Common myeloid progenitor, CD34-positive (primary cell): ENCODE results near the gene ITIH2.
A peak's percentile ranks its signal among the peaks of the same experiment; 100 is the strongest.

ENCODE experiments used
- CTCF ChIA-PET: fragments of 350-600 bp; sonication (Branson Sonifier 250); formaldehyde crosslinking; loops from one replicate; lab custom pipeline; 2021; ENCODE audit warnings: antibody characterized with exemption; lab: Charles Lee
- POLR2A ChIA-PET: fragments of 350-600 bp; sonication (Branson Sonifier 250); formaldehyde crosslinking; loops from one replicate; lab custom pipeline; 2021; ENCODE audit warnings: antibody characterized with exemption; lab: Charles Lee
- DNase-seq, 3 donors: peaks; one replicate each; pipeline versions ENCODE4 v3.0.0 to v3.0.0-alpha.2; 2013
- H3K27ac ChIP-seq, 2 experiments: 1 replicate in 1 of 2; 2 replicates in 1 of 2; pipeline ENCODE4 v1.7.0; 2013; ENCODE audit warnings: inconsistent platforms in 2 of 2, low read length in 2 of 2, mild to moderate bottlenecking in 2 of 2, low read depth in 1 of 2, moderate library complexity in 1 of 2; ENCODE audit not compliant: severe bottlenecking in 2 of 2, insufficient read depth in 1 of 2, poor library complexity in 1 of 2
- H3K27me3 ChIP-seq, 5 experiments: replicated peaks in 2 of 5; 1 replicate in 3 of 5; 2 replicates in 2 of 5; pipeline versions ENCODE4 v1.6.1 to v1.7.0; 2013; ENCODE audit warnings: low read length in 4 of 5, mild to moderate bottlenecking in 2 of 5, moderate library complexity in 2 of 5, inconsistent platforms in 1 of 5; ENCODE audit not compliant: insufficient read depth in 5 of 5, control insufficient read depth in 4 of 5
- H3K36me3 ChIP-seq, 4 experiments: 1 replicate in 2 of 4; 2 replicates in 2 of 4; pipeline versions ENCODE4 v1.6.1 to v1.7.0; 2013; ENCODE audit warnings: low read length in 3 of 4, control low read depth in 1 of 4, mild to moderate bottlenecking in 1 of 4; ENCODE audit not compliant: control insufficient read depth in 4 of 4, insufficient read depth in 4 of 4
- H3K4me1 ChIP-seq, 4 experiments: 1 replicate in 3 of 4; 2 replicates in 1 of 4; pipeline versions ENCODE4 v1.6.1 to v1.7.1; 2013; ENCODE audit warnings: low read length in 3 of 4, mild to moderate bottlenecking in 3 of 4, control low read depth in 1 of 4, inconsistent platforms in 1 of 4, moderate library complexity in 1 of 4; ENCODE audit not compliant: control insufficient read depth in 4 of 4, insufficient read depth in 4 of 4; ENCODE audit errors: control extremely low read depth in 1 of 4
- H3K4me3 ChIP-seq, 7 experiments: 1 replicate in 4 of 7; 2 replicates in 3 of 7; pipeline versions ENCODE4 v1.5.1 to v1.7.0; 2013; ENCODE audit warnings: mild to moderate bottlenecking in 7 of 7, low read length in 6 of 7, moderate library complexity in 6 of 7, inconsistent platforms in 2 of 7, low read depth in 2 of 7, control low read depth in 1 of 7; ENCODE audit not compliant: insufficient read depth in 4 of 7, control insufficient read depth in 1 of 7; ENCODE audit errors: extremely low read depth in 1 of 7
- H3K9me3 ChIP-seq, 5 experiments: 1 replicate in 4 of 5; 2 replicates in 1 of 5; pipeline versions ENCODE4 v1.6.1 to v1.7.1; 2013; ENCODE audit warnings: low read length in 4 of 5, mild to moderate bottlenecking in 2 of 5, inconsistent platforms in 1 of 5, low read depth in 1 of 5, moderate library complexity in 1 of 5; ENCODE audit not compliant: control insufficient read depth in 4 of 5, insufficient read depth in 2 of 5; ENCODE audit errors: control extremely low read depth in 1 of 5
- WGBS: methylation state at CpG from one replicate; pipeline ENCODE4 v1.1.5; 2013; ENCODE audit not compliant: insufficient coverage; 5-methylcytosine and 5-hydroxymethylcytosine counted together

ITIH2 gene

DNA sequence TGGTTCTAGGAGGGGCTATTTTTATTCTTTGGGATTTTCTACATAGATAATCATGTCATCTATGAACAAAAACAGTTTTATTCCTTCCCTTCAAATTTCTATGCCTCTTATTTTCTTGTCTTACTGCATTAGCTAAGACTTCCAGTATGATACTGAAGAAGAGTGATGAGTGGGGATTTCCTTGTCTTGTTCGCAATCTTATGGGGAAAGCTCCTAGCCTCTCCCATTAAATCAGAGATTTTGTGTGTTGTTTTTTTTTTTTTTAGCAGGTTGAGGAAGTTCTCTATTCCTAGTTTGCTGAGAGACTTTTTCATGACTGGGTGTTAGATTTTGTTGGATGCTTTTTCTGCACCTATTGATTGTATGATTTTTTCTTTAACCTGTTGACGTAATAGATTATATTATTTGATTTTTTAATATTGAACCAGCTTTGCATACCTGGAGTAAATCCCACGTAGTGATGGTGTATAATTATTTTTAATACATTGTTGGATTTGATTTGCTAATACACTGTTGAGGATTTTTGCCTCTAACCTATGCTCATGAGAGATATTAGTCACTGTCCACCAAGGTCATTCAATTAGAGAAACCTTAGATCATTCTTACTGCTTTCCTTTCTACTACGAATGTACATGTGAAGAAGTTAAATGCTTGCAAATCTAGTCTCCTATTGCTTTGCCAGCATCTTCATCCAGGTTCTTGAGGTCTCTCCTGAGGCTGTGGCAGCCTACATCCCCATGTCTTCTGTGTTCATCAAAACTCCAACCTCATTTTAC lies 91.3 kb downstream of the ITIH2 start:
- Histone ChIP-seq H3K4me1 (peaks cover 2 to 16% (median 9%) of the 10 kb centered on the region in 4 experiments), H3K27me3 (no peaks in the 10 kb centered on the region), H3K27ac (no peak overlapping the region), H3K36me3 (peaks cover 17 to 48% (median 29%) of the 10 kb centered on the region in 4 experiments), H3K4me3 (no peak overlapping the region), H3K9me3 (no peaks in the 10 kb centered on the region)
- POLR2A ChIA-PET: no interaction called here
- 100% methylated on average over 2 of the region's 4 CpGs for WGBS
- CTCF ChIA-PET: interaction anchor here (1.2 kb wide), 1 partner anchor 17 kb away, joined by 4 read pairs; no protein-coding TSS in a partner anchor
- DNase-seq: no peak

DNA sequence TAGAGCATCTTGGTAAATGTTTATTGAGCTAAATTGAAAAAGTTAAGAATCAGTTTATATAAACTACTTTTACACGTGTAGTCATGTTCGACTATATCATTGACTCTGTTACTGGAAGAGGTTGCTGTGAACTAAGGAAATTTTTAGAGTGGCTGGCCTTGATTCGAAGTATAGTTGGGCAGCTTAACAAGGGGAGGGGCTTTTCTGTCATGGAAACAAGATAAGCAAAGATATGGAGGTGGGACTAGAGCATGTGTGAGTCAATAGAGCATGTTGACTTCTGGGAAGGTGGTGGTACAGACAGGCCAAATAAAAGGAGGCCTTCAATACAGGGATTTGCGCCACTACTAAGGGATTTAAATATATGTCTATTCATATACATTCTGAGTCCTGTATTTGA lies 92.5 kb downstream of the ITIH2 start:
- peaks cover 0 to 5% (median under 1%) of the 10 kb centered on the region in 4 experiments for H3K4me1 ChIP-seq
- no peak for DNase-seq
- CTCF ChIA-PET: no interaction called here
- 100% methylated on average over 3 of the region's 4 CpGs for WGBS
- no peaks in the 10 kb centered on the region for H3K9me3 ChIP-seq
- no peaks in the 10 kb centered on the region for H3K27me3 ChIP-seq
- no peak overlapping the region for H3K4me3 ChIP-seq
- POLR2A ChIA-PET: no interaction called here
- H3K36me3 ChIP-seq: peaks cover 17 to 52% (median 35%) of the 10 kb centered on the region in 4 experiments
- no peak overlapping the region for H3K27ac ChIP-seq

DNA sequence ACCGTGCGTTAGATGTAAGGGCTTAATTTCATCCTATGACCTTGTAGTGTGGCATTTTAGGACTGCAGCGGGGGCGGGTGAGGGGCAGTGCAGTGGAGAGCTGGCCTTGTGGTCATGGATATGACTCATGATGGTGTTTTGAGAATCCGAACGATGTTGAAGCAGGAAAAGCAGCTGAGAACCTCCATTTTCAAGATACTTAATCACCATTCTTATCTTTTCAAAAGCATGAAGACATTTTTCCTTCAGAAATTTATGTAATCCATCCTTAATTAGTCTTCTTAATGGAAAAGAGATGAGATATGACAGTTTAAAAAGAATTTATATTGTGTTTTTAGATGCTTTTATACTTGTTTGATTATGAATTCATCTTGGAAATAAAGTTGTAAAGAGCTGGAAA lies 94.5 kb downstream of the ITIH2 start:
- DNase-seq: peak in 2 of 3 donors; percentile 32 to 37
- WGBS: 94% methylated on average over 2 of the region's 6 CpGs
- CTCF ChIA-PET: interaction anchor here (1.5 to 2.4 kb wide), 3 partner anchors 11 to 21 kb away, joined by 4 to 11 read pairs (median 7); partner anchors contain the start of gene TAF3
- POLR2A ChIA-PET: no interaction called here
- no peaks in the 10 kb centered on the region for H3K27me3 ChIP-seq
- H3K4me3 ChIP-seq: no peak overlapping the region
- H3K27ac ChIP-seq: peak overlapping the region in 1 of 2 experiments; percentile 4
- H3K36me3 ChIP-seq: peaks cover 14 to 60% (median 45%) of the 10 kb centered on the region in 4 experiments
- H3K4me1 ChIP-seq: peaks cover 0 to 2% (median 0%) of the 10 kb centered on the region in 4 experiments
- no peaks in the 10 kb centered on the region for H3K9me3 ChIP-seq
